ENCODE measurements around the gene UBE3B.

The UBE3B gene

DNA sequence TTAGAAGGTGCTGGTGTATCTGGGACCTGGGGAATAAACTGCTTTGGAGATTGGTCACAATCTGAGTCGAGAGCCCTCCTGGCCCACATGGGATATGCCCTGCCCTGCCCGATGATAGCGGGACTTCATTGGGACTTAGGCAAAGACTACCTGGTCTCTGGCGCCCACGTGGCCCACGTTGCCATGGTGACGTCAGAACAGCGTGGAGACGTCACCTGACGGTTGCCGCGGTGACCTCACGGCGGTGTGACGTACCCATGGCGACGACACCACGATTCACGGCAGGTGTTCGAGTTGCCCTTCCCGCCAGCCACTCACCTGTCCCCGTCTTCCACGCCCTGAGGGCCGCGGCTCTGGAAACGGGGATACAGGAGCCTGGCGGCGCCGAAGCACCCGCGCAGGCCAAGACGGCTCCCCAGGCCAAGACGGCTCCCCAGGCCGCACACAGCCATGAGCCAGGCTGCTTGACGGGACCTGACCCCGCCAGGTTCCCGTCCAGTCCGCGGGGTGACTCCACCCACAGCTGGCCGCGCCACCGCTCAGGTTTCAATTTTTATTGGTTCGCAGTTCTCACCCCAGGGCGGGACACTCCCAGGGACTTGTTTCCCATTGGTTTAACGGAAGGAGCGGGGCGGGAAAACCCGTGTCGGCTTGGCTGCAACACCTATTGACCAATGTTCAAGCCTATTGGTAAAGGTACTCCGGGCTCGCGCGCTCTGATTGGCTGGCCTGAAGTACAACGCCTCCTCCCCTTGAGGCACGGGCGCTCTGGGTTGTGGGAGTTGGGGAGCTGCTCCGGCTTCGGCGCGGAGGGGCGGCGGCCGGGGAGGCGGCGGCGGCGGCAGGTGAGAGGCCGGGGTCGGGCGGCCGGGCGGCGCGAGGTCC lies 95.8 kb downstream of the UBE3B start, which contains the start of the genes MMAB and MVK:
Gene MMAB, minus strand, starts transcription at position 476 of the 885 bp plus-strand sequence. Its CDS starts 24 bp downstream, at position 452.
Gene MVK, plus strand, starts transcription at position 766 of the 885 bp plus-strand sequence. CDS start 1,029 bp downstream, outside the sequence.
- peak; percentile 97 for DNase-seq (ENCODE audit: low read depth)

DNA sequence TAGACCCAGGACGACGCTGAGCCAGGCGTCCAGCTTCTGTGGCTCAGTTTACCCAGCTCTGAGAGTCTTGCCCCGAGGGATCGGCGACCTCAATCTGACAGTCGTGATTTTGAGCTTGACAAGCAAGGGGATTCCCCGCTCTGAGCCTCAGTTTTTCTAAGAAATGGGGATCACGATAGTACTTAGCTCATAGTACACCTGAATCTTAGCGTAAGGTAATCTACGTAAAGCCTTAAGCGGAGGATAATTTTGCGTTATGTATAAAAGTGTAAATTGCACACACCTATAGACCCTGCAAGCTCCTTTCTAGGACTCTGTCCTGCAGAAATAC lies 96.4 kb downstream of the UBE3B start:
- no peak for DNase-seq (ENCODE audit: low read depth)

DNA sequence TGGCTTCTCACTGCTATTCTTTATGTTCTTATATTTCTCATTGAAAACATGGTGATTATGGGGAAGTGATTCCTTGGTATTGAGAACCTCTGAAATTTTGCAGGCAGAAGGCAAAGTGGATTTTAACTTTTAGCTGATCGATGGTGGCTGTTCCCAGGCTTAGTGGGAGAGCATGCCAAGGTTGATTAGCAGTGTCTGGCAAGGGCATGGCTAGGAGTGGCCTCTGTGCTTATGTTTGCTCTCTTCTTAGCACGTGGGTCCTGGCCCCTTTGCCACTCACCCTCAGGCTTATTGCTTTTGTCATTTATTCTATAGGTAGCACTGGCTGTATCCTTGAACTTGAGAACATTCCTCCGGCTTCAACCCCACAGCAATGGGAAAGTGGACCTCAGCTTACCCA lies 98.2 kb downstream of the UBE3B start:
- DNase-seq (ENCODE audit: low read depth), result no peak

DNA sequence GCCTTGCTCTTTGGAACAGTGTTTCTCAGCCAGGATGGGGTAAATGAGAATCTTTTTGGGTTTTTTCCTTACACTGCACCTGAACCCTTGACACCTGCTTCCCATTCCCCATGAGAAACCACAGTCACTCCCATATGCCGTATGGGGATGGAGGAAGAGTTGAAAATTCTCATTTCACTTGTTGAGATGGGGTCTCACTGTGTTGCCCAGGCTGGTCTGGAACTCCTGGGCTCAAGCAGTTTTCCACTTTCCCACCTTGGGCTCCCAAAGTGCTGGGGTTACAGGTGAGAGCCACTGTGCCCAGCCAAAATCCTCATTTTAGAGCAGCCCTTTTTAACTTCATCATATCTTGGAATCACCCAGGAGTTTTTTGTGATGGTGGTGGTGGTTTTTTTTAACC lies 99.9 kb downstream of the UBE3B start:
- DNase-seq (ENCODE audit: low read depth), result no peak

DNA sequence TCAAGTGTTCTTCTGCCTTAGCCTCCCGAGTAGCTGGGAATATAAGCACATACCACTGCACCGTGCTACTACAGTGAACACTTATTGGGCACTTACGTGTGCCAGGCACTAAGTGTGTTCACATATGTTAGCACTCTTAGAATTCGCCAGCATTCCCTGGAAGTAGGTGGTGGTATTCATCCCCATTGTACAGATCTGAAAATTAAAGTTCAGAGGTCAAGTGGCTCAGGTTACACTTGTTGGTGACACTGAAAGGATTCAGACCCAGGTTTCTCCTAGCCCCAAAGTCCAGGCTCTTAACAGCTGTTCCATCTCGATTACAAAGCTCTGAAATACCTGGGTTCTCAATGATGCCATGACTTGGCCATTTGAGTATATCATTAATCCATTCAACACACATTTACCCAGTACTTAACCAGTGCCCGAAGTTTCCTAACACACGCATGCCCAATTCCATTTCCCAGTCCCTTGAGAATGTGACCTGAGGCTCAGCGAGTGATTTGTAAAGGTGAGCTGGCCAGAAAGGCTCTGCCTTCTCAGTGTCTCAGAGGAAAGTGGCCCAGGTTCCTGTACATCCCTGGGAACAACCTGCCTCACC lies 101.0 kb downstream of the UBE3B start:
- DNase-seq (ENCODE audit: low read depth), result no peak

DNA sequence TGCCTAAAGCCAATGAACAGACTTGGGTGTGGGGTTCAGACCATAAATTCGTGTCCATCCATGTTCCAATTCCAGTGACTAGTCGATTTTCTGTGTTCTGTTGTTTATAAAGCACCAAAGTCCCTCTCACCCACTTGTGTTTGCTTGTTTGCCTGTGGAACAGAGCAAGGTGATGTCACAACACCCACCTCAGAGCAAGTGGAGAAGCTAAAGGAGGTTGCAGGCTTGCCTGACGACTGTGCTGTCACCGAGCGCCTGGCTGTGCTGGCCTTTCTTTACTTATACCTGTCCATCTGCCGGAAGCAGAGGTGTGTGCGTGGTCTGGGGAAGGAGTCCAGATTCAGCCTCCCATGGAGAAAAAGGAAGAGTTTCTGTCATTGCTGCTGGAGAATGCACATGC lies 102.2 kb downstream of the UBE3B start:
- DNase-seq (ENCODE audit: low read depth), result no peak

DNA sequence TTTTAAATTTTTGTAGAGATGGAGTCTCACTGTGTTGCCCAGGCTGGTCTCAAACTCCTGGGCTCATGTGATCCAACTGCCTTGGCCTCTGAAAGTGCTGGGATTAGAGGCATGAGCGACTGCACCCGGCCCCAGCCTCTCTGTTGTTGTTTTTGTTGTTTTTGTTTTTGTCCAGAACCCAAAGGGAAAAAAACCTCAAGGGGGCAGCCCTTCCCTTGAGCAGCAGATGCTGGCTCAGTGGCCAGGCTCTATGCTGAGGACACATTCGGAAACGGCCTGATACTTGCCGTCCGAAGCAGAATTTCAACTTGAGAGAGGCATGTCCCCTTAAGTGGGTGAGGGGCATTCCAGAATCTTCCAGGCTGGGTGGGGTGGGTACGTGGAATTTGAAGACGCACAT lies 102.8 kb downstream of the UBE3B start:
- DNase-seq (ENCODE audit: low read depth), result no peak

DNA sequence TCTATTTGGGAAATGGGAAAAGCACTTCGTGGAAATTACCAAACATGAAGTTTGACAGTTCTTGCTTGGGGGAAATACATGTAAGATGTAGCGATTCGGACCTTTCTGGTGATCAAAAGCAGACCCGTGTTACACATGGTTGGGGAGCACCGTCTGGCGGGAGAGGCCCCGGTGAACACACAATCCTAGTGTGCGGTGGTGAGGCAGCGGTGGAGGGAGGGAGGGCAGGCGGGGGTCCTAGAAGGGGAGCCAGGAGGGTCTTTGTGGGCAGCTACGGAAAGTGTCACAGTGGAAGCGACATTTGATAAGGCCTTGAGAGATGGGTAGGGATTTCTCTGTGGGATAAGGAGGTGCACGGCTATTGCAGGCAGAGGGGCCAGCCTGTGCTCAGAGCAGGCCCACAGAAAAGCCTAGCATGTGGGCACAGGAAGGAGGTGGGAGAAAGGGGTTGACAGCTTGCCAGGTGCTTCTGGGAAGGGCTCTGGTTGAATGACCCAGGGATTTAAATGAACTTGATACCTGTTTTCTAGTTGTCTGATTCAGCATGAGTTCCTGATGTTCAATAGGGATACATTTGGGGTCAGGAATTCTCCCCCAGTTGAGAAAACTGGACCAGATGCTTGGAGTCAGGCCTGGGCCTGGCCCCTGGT lies 103.4 kb downstream of the UBE3B start:
- DNase-seq (ENCODE audit: low read depth), result no peak

DNA sequence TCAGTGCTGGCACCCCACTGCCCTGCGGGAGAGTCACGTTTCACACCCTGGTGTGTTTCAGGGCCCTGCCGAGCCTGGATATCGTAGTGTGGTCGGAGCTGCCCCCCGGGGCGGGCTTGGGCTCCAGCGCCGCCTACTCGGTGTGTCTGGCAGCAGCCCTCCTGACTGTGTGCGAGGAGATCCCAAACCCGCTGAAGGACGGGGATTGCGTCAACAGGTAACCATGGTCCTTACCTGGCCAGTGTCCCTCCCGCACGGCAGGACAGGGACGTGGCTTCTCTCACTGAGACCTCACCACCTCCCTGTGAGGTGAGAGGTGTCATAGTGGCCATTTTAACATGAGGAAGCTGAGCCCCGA lies 103.9 kb downstream of the UBE3B start:
- DNase-seq (ENCODE audit: low read depth), result no peak

DNA sequence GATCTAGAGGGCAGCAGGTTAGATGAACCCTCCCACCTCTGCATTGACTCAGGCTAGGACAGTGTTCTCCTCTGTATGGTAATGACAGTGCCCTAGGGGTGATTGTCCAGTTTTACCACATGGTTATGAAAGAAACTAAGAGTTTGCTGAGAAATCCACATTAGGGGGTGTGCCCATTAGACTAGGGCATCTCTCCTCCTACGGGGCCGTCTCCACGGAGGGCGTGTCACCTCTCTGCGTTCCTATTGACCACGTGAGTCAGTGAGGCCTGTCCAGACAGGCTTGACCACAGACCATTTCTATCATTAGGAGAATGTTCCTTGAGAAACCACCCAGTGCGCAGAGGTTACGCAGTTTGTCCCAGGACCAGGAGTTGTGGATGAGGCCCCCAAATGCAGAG lies 104.4 kb downstream of the UBE3B start:
- no peak for DNase-seq (ENCODE audit: low read depth)

DNA sequence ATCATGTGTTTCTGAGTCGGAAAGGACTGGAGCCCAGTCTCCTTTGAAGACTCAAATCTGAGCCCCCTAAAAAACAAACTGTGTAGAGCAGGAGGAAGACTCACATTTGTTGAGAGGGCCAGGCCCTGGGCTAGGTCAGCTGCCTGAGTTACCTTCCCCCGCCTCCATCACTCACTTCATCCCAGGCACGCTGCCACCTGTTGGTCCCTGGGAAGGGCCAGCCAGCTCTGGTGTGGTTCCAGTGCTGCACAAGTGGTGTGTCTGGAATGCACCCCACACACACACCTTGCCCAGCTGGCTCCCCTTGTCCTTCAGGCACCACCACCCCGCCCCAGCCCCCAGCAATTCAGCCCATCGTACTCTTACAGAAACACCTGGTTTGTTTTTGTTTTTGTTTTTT lies 105.2 kb downstream of the UBE3B start:
- DNase-seq (ENCODE audit: low read depth), result no peak

DNA sequence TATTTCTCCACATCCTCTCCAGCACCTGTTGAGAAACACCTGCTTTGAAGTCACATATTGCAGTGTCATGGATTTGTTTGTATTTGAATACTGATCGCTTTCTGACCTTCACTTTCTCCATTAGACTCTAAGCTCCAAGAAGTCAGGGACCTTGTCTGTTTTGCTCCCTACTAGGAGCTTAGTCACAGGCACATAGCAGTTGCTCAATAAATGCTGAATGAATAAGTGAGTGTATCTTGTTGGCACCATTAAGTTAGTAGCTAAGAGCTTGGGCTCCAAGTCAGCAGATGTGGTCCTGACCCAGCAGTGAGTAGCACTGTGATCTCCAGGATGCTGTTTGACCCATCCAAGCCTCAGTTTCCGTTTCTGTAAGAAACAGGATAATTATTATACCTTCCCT lies 106.3 kb downstream of the UBE3B start:
- no peak for DNase-seq (ENCODE audit: low read depth)
